ENCODE measurements around the gene SLAMF9.

DNA sequence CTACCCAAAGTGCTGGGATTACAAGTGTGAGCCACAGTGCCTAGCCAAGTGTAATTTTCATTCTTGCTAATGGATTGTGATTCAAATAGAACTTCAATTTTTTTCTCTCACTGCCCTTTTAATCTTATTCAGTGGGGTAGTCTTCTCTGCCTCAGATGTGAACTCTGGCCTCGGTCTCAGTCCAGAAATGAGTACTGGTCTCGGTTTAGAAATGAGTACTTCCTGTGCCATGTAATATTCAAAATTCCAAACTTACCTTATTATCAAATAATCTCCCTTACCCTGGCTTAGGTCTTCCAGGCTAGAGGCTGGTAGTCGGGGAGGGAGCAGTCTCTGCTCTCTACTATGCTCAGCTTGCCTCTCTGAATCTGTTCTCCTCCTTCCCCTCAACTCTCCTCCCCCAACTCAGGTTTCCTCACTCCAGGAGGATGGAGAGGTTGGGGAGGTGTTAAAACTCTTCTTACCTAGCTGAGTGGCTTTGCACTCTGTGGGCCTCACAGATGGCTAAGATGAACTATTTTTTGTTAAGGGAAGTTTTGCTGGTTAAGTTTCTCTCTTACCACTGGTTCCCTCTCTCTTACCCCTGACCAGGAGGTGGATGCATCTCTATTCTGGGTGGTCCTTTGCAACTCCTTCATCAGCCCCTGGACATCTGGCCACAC lies 4.8 kb upstream of the SLAMF9 start:
- TF ChIP-seq, protein P1, sequence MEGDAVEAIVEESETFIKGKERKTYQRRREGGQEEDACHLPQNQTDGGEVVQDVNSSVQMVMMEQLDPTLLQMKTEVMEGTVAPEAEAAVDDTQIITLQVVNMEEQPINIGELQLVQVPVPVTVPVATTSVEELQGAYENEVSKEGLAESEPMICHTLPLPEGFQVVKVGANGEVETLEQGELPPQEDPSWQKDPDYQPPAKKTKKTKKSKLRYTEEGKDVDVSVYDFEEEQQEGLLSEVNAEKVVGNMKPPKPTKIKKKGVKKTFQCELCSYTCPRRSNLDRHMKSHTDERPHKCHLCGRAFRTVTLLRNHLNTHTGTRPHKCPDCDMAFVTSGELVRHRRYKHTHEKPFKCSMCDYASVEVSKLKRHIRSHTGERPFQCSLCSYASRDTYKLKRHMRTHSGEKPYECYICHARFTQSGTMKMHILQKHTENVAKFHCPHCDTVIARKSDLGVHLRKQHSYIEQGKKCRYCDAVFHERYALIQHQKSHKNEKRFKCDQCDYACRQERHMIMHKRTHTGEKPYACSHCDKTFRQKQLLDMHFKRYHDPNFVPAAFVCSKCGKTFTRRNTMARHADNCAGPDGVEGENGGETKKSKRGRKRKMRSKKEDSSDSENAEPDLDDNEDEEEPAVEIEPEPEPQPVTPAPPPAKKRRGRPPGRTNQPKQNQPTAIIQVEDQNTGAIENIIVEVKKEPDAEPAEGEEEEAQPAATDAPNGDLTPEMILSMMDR (conservative IDR thresholded peaks at IDR 0.05; ENCODE audit: low read depth, low read length) = no peak
- TF ChIP-seq EZH2 (IDR thresholded peaks at IDR 0.05; ENCODE audit: borderline replicate concordance, low read depth, low read length, poor library complexity, severe bottlenecking) = no peak
